ENCODE results near the gene PTCD3. TPM values are rescaled to one million over a fixed set of nuclear protein-coding genes. Genes with fewer than 3 reads are reported as not detected.

PTCD3 gene
- total RNA-seq, 1 experiment from 2014 or later, result 93.9 TPM

GRCh38 chr2:86139981-86140380 is 33.9 kb downstream of the PTCD3 start:
- H3K36me3 ChIP-seq (ENCODE audit: control insufficient read depth, insufficient read depth, low read length), result peaks cover 43% of the 10 kb centered on the region
- no peak for ATAC-seq
- no TSS peak for BruUV-seq (replicated peaks)

GRCh38 chr2:86140969-86141392 is 34.9 kb downstream of the PTCD3 start:
- peak; percentile 44; the same call in 1 of the 2 replicates for TF ChIP-seq POLR2AphosphoS5 (IDR thresholded peaks at IDR 0.05; ENCODE audit: low read depth, low read length)
- no peak for TF ChIP-seq CTCF (IDR thresholded peaks at IDR 0.05)
- no peak for TF ChIP-seq REST (IDR thresholded peaks at IDR 0.05; ENCODE audit: insufficient read depth in 1 of 2, low read depth in 2 of 2, low read length in 1 of 2)
- H3K36me3 ChIP-seq (ENCODE audit: control insufficient read depth, insufficient read depth, low read length), result peaks cover 35% of the 10 kb centered on the region
- ChIA-PET POLR2A (no interaction called here), CTCF (no interaction called here)
- intact Hi-C loops (cut with micrococcal nuclease; ENCODE audit: unreplicated experiment) (no loop called here), in situ Hi-C loops (cut with HindIII; ENCODE audit: low pct_unique_long_range_greater_than_20kb, low sequenced_read_pairs) (no loop called here)
- H3K4me3 ChIP-seq (ENCODE audit: low read depth in 2 of 2, low read length in 2 of 2), result no peak overlapping the region
- H3K27ac ChIP-seq (ENCODE audit: low read length), result no peak overlapping the region
- no peaks in the 10 kb centered on the region for H3K4me1 ChIP-seq (ENCODE audit: control insufficient read depth, insufficient read depth, low read length)
- DNase-seq (ENCODE audit: low read depth, low spot score) (no peak), ATAC-seq (peak; percentile 24)
- TSS peak; percentile 6 for BruUV-seq (replicated peaks)
- H3K27me3 ChIP-seq (ENCODE audit: control insufficient read depth, insufficient read depth, low read length), result no peaks in the 10 kb centered on the region
- no peaks in the 10 kb centered on the region for H3K9me3 ChIP-seq (ENCODE audit: control insufficient read depth, insufficient read depth, low read depth, low read length)

More at GRCh38 chr2:86139981-86140380, 33.9 kb downstream of the PTCD3 start:
- H3K27me3 ChIP-seq (ENCODE audit: control insufficient read depth, insufficient read depth, low read length), result no peaks in the 10 kb centered on the region
- no peak for TF ChIP-seq REST (IDR thresholded peaks at IDR 0.05; ENCODE audit: insufficient read depth in 1 of 2, low read depth in 2 of 2, low read length in 1 of 2)
- TF ChIP-seq POLR2AphosphoS5 (IDR thresholded peaks at IDR 0.05; ENCODE audit: low read depth, low read length), result no peak
- TF ChIP-seq SIN3A (IDR thresholded peaks at IDR 0.05; ENCODE audit: borderline replicate concordance, insufficient read depth, low read depth, low read length), result no peak
- TF ChIP-seq CTCF (IDR thresholded peaks at IDR 0.05), result no peak
- TF ChIP-seq TCF7L2 (IDR thresholded peaks at IDR 0.05; ENCODE audit: low read depth, low read length), result no peak
- no peak for DNase-seq (ENCODE audit: low read depth, low spot score)
- POLR2A ChIA-PET, result no interaction called here
- no peaks in the 10 kb centered on the region for H3K9me3 ChIP-seq (ENCODE audit: control insufficient read depth, insufficient read depth, low read depth, low read length)
- in situ Hi-C loops (cut with HindIII; ENCODE audit: low pct_unique_long_range_greater_than_20kb, low sequenced_read_pairs) (no loop called here), intact Hi-C loops (cut with micrococcal nuclease; ENCODE audit: unreplicated experiment) (no loop called here)
- H3K27ac ChIP-seq (ENCODE audit: low read length), result no peak overlapping the region
- no peak overlapping the region for H3K4me3 ChIP-seq (ENCODE audit: low read depth in 2 of 2, low read length in 2 of 2)
- CTCF ChIA-PET, result no interaction called here
- no peaks in the 10 kb centered on the region for H3K4me1 ChIP-seq (ENCODE audit: control insufficient read depth, insufficient read depth, low read length)
